Hematopoietic multipotent progenitor cell treated with erythropoietin and hydrocortisone succinate and interleukin-3 and kit ligand, for 8 days (in vitro differentiated cells): ENCODE measurements around the gene PRR14.
"Not testable (repeated sequence)": the region's sequence is repeated elsewhere in the genome, so short reads cannot be mapped to it uniquely, and the experiment has no call there.

Experiments used
- DNase-seq: peaks from one replicate; pipeline ENCODE4 v3.0.0-alpha.2; 2015

Gene PRR14

GRCh38 chr16:30650369-30651123 lies at the start of gene PRR14:
Gene PRR14 (plus strand): TSS chr16:30650960. CDS start chr16:30651646, 686 bp downstream.
- DNase-seq, result peak; percentile 100

DNA sequence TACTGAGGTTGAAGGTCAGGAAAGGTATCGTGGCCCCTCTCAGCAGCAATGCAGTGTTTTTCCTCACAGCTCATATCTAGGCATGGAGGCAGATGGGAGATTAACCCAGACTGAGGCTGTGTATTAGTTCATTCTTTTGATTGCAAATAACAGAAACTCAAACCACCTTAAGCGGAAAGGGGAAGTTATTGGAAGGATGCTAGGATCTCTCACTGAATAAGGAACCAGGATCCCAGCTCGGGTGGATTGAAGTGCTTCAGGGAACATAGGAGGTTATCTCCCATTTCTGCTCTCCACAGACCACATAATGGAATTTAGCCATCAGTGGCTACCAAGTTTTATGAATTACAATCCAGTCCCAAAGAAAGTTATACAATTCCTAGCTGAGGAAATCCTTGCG lies 48.8 kb upstream of the PRR14 start:
- DNase-seq, result no peak

DNA sequence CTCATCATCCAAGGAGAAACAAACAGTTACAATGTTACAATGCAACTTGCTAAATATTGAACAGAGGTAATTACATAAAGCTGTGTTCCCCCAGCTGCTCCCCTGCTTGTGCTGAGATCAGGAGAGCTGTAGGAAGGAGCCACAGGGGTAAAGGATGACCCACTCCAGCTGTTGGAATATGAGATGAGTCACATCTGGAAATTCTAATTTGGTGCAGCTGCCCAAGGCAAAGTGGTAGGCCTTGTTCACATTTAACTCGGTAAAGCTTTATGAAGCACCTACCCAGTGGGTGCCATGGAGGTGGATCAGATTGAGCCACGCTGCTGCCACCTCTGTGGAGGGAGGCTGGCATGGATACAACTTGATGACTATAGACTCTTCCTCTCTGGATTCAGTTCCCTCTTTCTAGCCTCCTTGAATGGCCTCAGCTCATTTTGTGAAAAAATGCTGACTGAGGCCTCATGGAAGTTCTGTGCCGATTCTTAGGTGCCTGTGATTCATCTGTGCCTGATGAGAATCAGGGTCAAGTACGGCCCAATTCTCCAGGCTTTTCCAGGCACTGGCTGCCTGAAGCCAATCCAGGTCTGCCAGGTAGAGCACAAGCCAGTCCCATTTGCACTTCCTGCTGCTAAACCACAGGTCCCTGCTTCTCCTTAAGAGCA lies 48.0 kb upstream of the PRR14 start:
- no peak for DNase-seq

DNA sequence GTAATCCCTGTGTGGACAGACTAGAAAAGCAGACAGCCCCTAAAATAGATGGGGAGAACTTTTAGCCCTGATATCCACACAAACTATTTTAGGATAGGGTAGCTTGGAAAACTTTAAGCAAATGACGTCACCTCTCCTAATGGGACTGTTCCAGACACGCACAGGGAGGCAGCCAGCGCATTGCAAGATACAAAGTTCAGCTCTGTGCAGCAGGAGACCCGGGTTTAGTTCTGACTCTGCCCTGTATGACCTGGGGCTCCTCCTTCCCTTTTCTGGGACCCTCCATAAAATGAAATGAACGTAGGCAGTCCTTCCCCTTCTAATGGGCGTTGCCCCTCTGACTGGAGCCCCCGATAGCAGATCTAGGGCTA lies 46.8 kb upstream of the PRR14 start:
- no peak for DNase-seq

- no peak for DNase-seq
Measured at GRCh38 chr16:30604316-30604947, 46.3 kb upstream of the PRR14 start.

GRCh38 chr16:30605158-30605557 lies 45.6 kb upstream of the PRR14 start:
- DNase-seq, result no peak

GRCh38 chr16:30606004-30606403 lies 44.8 kb upstream of the PRR14 start:
- no peak for DNase-seq

DNA sequence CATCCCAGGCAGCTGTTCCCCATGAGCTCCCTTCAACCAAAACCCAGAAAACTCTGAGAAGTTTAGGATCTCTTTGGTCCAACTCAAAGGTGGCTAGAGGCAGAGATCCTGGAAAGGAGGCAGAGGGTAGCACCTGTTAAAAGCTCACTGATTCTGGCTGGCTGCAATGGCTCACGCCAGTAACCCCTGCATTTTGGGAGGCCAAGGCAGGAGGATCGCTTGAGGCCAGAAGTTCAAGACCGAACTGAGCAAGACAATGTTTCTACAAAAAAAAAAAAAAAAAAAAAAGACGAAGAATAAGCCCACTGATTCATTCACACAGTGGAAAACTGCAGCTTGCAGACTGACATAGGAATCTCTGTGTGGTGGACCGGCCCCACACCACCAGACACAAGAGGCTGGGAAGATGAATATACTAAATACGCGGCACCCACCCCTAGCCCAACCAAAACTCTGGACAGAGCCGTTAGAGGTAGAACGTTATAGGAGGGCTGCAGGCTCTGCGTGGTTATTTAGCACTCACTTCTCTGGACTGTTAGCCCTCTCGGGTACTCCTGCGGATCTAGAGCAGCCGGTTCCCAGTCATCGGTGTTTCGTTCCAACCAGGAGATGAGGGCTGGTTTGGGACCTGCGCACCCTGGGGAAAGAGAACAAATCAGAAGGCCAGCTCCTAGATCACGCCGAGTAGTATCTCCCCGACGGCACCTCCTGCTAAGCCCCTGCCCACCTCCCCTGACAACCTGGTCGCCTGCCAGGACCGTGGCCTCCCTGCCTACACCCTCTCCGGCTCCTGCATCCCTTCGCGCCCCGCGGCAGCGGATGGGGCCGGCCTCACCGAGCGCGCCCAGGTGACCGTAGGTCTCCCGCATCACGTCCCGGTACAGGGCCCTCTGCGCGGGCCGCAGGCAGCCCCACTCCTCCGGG lies 41.5 kb upstream of the PRR14 start:
- DNase-seq, result peak; percentile 58

- peak; percentile 99 for DNase-seq
Measured at GRCh38 chr16:30609926-30610839, 40.6 kb upstream of the PRR14 start, which contains the start of gene ZNF689. Gene ZNF689 (minus strand): TSS chr16:30610389. CDS start chr16:30610041, 348 bp downstream.

- peak; percentile 71 for DNase-seq
Measured at GRCh38 chr16:30615358-30616091, 35.2 kb upstream of the PRR14 start.

DNA sequence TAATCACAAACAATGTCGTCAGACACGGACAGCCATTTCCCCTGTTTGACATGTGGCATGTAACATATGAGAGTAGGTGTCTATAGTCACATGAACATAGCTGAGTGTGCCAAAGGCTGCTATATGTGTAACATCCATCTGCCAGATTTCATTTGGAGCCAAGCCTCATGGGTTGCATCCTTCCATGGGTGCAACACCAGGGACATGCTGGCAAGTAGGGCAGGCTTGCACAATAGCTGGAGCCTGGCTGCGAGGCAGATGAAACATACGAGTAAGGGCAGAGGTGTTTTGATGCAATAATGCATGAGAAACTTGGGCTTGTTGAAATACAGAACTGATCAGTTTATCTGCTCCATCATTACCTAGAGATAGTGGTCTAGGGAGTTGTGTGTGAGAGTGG lies 31.6 kb upstream of the PRR14 start:
- DNase-seq, result no peak

DNA sequence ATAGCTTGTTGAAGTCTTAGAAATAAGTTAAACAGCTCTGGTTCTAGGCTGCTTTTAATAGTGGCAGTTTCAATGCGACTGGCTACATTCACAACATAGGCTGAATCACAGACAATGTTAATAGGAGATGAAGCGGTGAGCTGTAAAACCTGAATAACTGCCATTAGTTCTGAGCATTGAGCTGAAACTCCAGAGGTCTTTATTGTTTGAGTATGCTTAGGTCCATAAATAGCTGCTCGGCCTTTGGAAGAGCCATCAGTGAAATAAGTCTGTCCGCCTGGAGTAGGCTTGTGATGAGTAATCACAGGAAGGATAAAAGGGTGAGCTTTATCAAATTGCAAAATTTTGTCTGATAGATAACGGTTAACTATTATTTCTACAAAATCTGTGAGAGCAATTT lies 31.1 kb upstream of the PRR14 start:
- no peak for DNase-seq

DNA sequence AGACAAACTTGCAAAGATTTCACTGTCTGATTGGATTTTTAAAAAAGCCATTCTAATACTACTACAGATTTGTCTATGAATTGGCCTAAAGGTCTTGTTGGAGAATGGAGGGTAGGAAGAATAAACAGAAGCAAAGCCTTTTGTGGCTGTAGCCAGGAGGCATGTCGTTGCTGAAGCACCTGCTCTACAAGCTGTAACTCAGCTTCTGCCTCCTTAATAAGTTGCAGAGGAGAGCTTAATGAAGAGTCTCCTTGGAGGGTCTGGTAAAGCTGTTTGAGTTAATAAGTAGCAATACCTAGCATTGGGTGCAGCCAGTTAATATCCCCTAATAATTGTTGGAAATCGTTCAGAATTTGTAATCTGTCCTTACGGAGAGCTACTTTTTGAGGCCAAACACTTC lies 30.6 kb upstream of the PRR14 start:
- DNase-seq, result no peak

DNA sequence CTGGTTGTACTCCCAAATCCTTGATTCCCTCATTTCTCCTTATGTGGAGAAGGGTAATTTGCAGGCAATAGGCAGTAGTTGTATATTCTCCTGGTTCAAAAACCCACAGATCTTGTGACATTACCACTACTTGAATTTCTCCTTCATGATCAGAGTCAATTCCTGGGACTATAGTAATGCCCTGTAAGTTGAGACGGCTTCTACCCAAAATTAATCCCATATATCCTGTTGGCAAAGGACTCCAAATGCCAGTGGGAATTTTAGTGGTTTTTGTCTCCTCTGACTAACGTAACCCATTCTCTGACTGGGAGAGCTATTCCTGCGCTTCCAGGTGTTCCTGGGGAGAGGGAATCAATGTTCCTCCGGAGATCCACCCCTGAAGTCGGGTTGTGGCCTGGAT lies 29.0 kb upstream of the PRR14 start:
- DNase-seq, result no peak

- no peak for DNase-seq
Measured at GRCh38 chr16:30622455-30623032, 28.2 kb upstream of the PRR14 start.

DNA sequence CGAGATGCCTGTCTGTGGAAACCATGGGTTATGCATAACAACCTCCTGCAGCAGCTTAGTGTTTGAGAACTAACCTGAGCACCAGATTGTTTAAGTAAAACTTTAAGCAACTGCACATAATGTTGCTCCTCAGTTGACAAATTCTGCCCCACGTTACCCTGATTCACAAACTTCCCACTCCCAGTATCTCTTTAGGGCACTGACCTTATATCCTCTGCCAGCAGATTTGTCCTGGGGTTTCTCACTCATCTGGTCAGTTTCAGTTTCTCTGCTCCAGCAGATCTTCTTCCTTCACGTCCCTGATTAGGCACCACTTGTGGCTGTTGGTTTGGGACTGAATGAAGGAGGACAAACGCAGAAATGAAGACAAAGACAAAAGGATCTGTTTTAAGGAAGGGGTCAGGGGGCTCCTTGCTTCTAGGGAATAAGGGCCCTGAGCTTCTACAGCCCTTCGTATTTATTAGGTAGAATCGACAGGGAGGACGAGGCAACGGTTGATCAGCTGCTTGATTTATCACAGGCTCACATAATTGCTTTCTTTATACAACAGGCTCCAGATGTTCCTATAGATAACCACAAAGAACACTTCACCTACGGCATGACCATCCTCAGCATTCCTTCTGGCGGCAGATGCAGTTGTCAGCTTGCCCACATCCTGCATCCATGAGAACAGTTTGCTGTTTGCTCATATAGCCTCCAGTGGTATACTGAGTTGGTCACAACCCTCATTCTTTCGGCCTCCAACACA lies 27.1 kb upstream of the PRR14 start:
- DNase-seq, result peak; percentile 52

- no peak for DNase-seq
Measured at GRCh38 chr16:30626236-30626635, 24.5 kb upstream of the PRR14 start.

DNA sequence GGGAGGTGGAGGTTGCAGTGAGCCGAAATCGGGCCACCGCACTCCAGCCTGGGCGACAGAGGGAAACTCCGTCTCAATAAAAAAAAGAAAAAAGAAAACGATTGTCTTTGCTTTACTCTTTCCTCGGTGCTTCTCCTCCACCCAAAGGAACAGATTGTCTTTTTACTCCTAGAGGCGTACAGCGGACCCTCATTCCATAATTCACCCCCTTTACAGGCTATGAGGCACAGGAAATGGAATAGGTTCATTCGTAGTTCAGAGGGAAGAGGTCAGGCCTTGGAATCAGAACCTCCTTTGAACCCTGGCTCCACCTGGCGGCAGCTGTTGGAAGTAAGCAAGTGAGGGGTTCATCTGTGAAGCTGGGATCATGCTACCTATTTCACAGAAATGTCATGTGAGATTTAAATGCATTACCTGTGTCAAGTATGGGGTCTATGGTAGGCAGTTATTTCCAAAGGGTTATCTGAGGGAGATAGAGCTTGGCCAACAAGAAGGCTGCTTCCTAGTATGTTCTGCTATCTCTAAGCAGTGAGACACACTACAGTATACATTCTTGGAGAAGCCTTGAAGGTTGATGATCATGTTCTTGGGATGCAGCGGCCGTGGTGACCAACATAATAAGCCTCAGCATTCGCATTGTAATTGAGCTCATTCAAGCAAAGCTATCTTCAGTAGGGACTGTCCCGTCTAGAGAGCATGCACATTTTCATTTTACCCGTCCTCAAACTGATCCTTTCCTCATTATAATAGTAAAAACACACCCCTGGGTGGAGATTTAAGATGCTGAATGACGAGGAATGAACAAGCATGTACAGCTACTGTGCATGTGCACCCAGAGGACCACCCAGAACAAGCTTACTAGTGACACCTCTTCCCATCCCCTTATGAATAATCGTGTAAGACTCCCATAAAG lies 21.9 kb upstream of the PRR14 start:
- DNase-seq, result peak; percentile 90

DNA sequence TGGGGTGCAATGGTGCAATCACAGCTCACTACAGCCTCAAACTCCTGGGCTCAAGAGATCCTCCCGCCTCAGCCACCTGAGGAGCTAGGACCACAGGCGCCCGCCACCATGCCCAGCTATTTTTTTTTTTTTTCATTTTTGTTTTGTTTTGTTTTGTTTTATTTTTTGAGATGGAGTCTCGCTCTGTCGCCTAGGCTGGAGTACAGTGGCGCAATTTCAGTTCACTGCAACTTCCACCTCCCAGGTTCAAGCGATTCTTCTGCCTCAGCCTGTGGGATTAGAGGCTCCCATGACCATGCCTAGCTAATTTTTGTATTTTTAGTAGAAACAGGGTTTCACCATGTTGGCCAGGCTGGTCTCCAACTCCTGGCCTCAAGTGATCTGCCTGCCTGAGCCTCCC lies 18.3 kb upstream of the PRR14 start:
- not testable (repeated sequence) for DNase-seq
